NCI-H2029 (cell line): Measurements from ENCODE around the gene ANKRD26.
"Not testable (repeated sequence)": the region's sequence is repeated elsewhere in the genome, so short reads cannot be mapped to it uniquely, and the experiment has no call there.

ENCODE experiments used
- DNase-seq: peaks from one replicate; lab custom pipeline; 2025; lab: John Stamatoyannopoulos, UW

The ANKRD26 gene

GRCh38 chr10:27099916-27100812, at the start of gene ANKRD26:
Gene ANKRD26 (minus strand): TSS chr10:27100494. CDS start chr10:27100326, 168 bp downstream.
- peak; percentile 84 for DNase-seq

- no peak for DNase-seq
Observed at GRCh38 chr10:27147701-27148100, 47.4 kb upstream of the ANKRD26 start.

DNA sequence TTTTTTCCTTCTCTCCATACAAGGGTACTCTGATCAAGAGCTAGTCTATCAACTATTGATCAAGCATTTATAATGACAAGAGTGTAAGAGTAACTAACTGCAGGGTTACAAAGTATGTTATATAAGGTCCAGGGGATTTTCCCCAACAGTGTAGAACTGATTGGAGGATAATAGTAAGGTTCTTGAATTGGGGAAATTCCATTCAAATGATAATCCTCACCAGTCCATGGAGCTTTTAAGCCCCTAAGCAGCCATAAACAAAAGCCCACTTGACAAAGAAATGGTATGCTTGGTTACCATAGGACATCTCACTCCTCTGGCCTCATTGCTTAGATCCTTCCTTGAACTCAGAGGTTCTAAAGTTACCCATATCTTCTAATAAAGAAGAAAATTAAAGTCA, 45.6 kb upstream of the ANKRD26 start:
- DNase-seq, result no peak

GRCh38 chr10:27143686-27144085, 43.4 kb upstream of the ANKRD26 start:
- no peak for DNase-seq

DNA sequence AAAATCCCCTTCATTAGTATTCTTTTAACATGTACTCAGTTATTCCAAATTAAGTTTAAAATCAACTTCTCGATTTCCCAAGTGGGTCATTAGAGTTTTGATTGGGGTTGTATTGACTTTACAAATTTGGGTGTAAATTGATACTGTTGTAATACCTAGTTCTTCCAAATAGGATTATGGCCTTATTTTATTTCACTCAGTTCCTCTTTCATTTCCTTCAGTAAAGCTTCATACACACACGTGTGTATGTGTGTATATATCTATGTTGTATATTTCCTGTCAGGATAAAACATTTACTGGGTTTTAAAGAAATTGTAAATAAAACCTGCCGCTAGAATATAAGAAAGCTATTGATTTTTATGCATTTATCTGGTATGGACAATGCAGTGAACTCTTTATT, 38.0 kb upstream of the ANKRD26 start:
- no peak for DNase-seq

- DNase-seq, result no peak
Observed at GRCh38 chr10:27134371-27134770, 34.1 kb upstream of the ANKRD26 start.

GRCh38 chr10:27108165-27108564, 7.9 kb upstream of the ANKRD26 start:
- no peak for DNase-seq

DNA sequence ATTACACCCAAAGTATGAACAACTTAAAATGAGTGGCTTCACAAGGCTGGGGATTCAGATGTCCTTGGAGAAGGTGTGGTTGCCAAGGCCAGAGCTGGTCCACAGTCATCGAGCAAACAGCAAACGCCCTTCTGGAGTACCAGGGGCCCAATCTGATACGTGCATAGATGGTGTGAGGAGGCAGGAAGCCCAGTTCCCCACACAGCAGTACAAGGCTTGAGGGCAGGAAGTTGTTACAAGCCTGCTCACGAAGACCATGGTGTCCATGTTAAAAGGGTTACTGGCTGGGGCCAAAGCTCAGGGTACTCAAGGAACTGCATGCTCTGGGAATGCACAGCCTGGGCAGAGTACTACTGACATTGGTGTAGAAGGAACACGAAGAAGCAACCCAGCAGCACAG, 4.6 kb upstream of the ANKRD26 start:
- DNase-seq, result no peak

DNA sequence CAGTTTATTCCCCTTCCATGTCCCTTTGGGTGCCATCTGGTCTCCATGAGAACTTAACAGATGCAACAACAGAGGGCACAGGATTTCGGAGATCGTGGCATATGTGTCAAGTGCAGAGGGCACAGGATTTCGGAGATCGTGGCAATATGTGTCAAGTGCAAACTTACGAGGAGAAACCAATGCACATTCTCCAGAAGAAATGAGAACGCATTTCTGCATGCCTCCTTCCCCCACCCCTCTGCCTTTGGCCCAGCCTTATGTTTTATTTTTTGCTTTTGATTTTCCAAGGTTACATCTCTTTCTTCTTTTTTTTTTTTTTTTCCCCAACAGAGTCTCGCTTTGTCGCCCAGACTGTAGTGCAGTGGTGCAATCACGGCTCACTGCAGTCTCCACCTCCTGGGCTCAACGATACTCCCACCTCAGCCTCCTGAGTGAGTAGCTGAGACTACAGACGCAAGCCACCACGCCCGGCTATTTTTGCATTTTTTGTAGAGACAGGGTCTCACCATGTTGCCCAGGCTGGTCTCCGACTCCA, 586 bp upstream of the ANKRD26 start:
- no peak for DNase-seq

DNA sequence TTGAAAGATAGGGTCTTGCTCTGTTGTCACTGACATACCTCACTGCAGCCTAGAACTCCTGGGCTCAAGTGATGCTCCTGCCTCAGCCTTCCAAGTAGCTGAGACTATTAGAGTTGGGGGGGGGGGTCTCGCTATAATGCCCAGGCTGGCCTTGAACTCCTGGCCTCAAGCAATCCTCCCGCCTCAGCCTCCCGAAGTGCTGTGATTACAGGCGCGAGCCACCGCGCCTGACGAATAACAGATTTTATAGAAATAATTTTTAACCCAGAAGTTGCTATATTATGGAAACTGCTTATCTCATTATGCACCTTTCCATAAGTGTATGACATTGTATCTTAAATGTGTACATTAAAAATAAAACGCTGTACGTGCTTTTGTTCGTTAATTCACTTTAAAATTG, 846 bp downstream of the ANKRD26 start:
- no peak for DNase-seq

GRCh38 chr10:27088119-27089044, 11.9 kb downstream of the ANKRD26 start:
- DNase-seq, result no peak

DNA sequence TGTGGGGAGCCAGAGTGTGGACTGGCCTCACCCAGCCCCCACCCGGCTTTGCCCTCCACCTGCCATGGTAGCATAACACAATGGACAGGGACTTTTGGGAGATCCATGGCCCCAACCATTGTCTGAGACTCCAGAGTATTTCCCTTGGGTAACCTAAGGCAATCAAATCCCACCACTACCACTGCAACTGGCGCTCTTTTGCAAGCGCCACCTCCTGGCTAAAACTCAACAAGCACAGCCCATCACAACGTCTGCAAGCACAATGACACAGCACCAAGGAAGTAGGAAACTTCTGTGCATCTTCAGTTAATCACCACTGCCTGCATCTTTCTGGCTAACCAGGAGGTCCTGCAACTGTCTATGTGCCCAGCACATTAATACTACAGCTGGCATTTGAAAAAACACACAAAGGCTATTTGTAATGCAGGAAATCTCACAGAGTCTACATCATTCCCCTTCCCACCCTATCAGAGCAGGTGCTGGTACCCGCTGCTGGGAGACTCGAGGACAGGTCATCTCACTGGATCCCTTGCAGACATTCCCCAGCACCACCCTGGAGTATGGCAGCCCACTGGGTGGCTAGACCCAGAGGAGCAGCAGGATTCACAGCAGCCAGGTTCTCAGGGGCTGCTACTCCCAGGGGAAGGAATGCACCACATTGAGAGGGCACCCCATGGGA, 27.7 kb downstream of the ANKRD26 start:
- no peak for DNase-seq

DNA sequence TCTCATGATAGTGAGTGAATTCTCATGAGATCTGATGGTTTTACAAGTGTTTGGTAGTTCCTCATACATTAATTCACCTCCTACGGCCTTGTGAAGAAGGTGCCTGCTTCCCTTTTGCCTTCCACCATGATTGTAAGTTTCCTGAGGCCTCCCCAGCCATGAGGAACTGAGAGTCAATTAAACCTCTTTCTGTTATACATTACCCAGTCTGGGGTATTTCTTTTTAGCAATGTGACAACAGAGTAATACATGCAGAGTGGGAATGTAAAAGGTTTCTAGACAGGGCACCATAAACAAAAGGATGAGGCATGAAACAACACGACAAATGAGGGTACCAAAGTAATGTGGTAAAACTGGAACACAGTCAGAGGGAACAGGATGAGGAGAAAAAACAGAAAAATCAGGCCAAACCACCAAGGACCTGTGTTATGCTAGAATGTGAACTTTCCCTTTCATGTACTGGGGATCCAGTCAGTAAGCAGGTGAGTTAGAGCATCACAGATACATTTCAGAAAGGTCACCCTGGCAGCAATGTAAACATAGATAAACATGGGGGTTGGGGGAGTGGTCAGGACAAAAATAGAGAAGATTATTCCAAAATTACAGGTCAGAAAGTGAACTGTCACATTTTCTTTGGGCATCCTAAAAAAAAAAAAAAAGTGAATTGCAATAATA, 31.9 kb downstream of the ANKRD26 start:
- DNase-seq, result no peak

DNA sequence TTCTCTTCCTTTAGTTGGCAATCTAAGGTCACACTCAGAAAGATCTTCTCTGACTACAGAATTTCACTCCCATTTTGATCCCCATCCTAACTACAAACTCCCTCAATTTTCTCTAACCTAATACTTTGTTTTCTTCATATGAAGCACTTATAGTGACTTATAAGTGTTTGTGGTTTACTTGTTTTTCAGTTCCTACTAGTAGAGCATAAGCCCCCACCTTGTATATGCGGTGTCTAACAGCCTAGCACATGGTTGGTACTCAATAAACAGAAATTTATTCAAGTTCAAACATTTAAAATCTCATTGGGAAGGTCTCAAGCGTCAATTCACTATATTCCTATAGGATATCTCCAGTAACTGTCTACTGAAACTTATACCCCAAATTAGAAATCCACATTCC, 35.2 kb downstream of the ANKRD26 start:
- DNase-seq, result no peak

- DNase-seq, result no peak
Observed at GRCh38 chr10:27052656-27053055, 47.6 kb downstream of the ANKRD26 start.

DNA sequence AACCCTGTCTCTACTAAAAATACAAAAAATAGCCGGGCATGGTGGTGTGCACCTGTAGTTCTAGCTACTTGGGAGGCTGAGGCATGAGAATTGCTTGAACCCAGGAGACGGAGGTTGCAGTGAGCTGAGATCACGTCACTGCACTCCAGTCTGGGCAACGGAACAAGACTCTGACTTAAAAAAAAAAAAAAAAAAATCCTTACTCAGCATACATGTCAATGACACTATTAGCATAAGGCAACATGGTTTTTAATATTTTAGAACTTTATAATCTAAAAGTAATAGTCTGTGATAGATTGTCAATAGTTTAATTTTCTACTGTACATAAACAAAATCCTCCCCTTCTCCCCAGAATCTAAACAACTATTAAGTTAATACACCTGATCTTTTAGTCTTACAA, 55.0 kb downstream of the ANKRD26 start:
- not testable (repeated sequence) for DNase-seq

DNA sequence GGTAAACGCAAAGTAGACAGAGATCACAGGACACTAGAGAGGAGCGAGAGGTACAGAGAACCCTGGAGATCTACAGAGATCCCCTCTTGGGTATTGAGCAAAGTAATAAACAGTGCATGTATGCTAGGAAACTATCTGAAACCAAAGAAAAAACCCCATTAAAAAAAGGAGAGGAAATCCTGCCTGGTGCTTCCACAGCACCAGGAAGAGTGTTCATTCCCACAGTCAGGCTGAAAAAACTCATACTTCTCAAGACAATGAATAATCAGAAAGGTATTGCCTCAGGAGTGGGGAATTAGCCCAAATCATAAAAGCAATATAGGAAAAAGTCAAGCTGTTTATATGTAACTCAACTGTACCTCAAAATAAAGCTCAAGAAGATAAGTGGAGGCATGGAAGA, 59.1 kb downstream of the ANKRD26 start:
- DNase-seq, result no peak

DNA sequence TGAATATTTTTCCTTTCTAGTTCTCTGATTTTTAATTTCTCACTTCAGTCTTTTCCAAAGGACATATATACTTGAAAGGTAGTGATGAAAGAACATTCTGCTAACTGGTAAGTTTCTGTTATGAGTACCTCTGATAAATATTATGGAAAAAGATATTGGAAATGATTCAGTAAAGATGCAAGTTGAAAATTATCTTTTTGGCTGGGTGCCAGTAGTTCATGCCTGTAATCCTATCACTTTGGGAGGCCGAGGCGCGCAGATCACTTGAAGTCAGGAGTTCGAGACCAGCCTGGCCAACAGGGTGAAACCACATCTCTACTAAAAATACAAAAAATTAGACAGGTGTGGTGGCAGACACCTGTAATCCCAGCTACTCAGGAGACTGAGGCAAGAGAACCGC, 62.1 kb downstream of the ANKRD26 start:
- DNase-seq, result no peak

- no peak for DNase-seq
Observed at GRCh38 chr10:27035163-27035562, 65.1 kb downstream of the ANKRD26 start.

- no peak for DNase-seq
Observed at GRCh38 chr10:27030060-27030459, 70.2 kb downstream of the ANKRD26 start.

- no peak for DNase-seq
Observed at GRCh38 chr10:27022048-27022447, 78.2 kb downstream of the ANKRD26 start.
